ENCODE measurements around the gene RUFY1. TPM values are rescaled to one million over a fixed set of nuclear protein-coding genes. Genes with fewer than 3 reads are reported as not detected.

RUFY1 gene
- total RNA-seq, 2 experiments from 2014 or later = 35.8 to 47.7 TPM

DNA sequence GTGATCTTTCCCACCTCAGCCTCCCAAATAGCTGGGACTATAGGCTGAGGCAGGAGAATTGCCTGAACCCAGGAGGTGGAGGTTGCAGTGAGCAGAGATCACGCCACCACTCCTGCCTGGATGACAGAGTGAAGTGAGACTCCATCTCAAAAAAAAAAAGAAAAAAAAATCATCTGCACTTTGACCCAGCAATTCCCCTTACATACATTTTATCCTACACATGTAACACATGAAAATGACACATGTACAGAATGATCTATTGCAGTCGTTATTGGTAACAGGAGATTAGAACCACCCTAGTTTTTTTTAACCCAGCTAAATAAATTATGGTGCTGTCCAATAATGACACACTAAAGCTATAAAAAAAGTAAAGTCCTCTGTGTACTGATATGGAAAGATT, 14.2 kb downstream of the RUFY1 start:
- TF ChIP-seq, protein P1, sequence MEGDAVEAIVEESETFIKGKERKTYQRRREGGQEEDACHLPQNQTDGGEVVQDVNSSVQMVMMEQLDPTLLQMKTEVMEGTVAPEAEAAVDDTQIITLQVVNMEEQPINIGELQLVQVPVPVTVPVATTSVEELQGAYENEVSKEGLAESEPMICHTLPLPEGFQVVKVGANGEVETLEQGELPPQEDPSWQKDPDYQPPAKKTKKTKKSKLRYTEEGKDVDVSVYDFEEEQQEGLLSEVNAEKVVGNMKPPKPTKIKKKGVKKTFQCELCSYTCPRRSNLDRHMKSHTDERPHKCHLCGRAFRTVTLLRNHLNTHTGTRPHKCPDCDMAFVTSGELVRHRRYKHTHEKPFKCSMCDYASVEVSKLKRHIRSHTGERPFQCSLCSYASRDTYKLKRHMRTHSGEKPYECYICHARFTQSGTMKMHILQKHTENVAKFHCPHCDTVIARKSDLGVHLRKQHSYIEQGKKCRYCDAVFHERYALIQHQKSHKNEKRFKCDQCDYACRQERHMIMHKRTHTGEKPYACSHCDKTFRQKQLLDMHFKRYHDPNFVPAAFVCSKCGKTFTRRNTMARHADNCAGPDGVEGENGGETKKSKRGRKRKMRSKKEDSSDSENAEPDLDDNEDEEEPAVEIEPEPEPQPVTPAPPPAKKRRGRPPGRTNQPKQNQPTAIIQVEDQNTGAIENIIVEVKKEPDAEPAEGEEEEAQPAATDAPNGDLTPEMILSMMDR (conservative IDR thresholded peaks at IDR 0.05; ENCODE audit: low read length) = no peak
- TF ChIP-seq EZH2phosphoT487 (IDR thresholded peaks at IDR 0.05; ENCODE audit: borderline replicate concordance, low read depth, low read length) = no peak
- Histone ChIP-seq H4K20me1 (ENCODE audit: insufficient read depth, low read length) (no peaks in the 10 kb centered on the region), H3K4me3 (ENCODE audit: low read depth, low read length, poor library complexity, severe bottlenecking) (no peak overlapping the region), H2AFZ (ENCODE audit: low read length) (no peak overlapping the region), H3K36me3 (ENCODE audit: insufficient read depth, low read length) (peaks cover 79% of the 10 kb centered on the region), H3K27ac (ENCODE audit: low read depth, low read length, poor library complexity, severe bottlenecking) (no peak overlapping the region), H3K9me2 (ENCODE audit: insufficient read depth, low read length) (no peaks in the 10 kb centered on the region), H3K9me3 (ENCODE audit: low read length) (no peaks in the 10 kb centered on the region), H3K4me1 (ENCODE audit: insufficient read depth, low read length, poor library complexity, severe bottlenecking) (peaks cover 7% of the 10 kb centered on the region), H3K4me2 (ENCODE audit: low read length) (no peak overlapping the region), H3K79me2 (ENCODE audit: insufficient read depth, low read depth, low read length) (peaks cover 4% of the 10 kb centered on the region; the same call in 1 of the 2 replicates)
- no peak for DNase-seq (ENCODE audit: low spot score)
- ChIA-PET CTCF (ENCODE audit: unreplicated experiment) (no interaction called here), POLR2A (interaction anchor here (0.7 kb wide), 1 partner anchor 51 kb away, joined by 4 read pairs; no protein-coding TSS in a partner anchor)
- BruUV-seq (replicated peaks) = no TSS peak
- intact Hi-C loops (cut with micrococcal nuclease; ENCODE audit: unreplicated experiment) = no loop called here

DNA sequence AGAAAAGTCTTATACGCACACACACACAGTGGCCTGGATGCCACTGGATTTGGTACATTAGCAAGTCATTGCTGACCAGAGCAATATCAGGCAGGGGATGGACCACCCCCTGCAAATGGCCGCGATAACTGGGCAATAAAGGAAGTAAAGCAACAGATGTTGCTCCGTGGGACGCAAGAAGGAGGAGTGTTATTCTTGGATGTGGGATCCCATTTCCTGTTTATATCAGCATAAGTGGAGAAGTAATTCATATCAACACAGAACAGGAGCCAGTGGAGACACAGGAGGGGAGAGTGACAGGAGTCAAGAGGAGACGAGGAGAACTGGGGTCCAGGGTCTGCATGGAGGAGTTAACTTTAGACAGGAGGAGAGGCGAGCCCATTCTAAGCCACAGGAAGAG, 18.4 kb downstream of the RUFY1 start:
- H3K79me2 ChIP-seq (ENCODE audit: insufficient read depth, low read depth, low read length) = no peaks in the 10 kb centered on the region
- DNase-seq (ENCODE audit: low spot score) = no peak
- TF ChIP-seq EZH2phosphoT487 (IDR thresholded peaks at IDR 0.05; ENCODE audit: borderline replicate concordance, low read depth, low read length) = no peak
- TF ChIP-seq, protein P1 (conservative IDR thresholded peaks at IDR 0.05; ENCODE audit: low read length) = no peak
- no peaks in the 10 kb centered on the region for H3K9me2 ChIP-seq (ENCODE audit: insufficient read depth, low read length)
- intact Hi-C loops (cut with micrococcal nuclease; ENCODE audit: unreplicated experiment) = no loop called here
- H2AFZ ChIP-seq (ENCODE audit: low read length) = no peak overlapping the region
- BruUV-seq (replicated peaks) = no TSS peak
- H3K9me3 ChIP-seq (ENCODE audit: low read length) = no peaks in the 10 kb centered on the region
- no peak overlapping the region for H3K4me2 ChIP-seq (ENCODE audit: low read length)
- ChIA-PET CTCF (ENCODE audit: unreplicated experiment) (no interaction called here), POLR2A (no interaction called here)
- H3K36me3 ChIP-seq (ENCODE audit: insufficient read depth, low read length) = peaks cover 89% of the 10 kb centered on the region
- no peak overlapping the region for H3K27ac ChIP-seq (ENCODE audit: low read depth, low read length, poor library complexity, severe bottlenecking)
- no peaks in the 10 kb centered on the region for H4K20me1 ChIP-seq (ENCODE audit: insufficient read depth, low read length)
- H3K4me1 ChIP-seq (ENCODE audit: insufficient read depth, low read length, poor library complexity, severe bottlenecking) = no peaks in the 10 kb centered on the region
- no peak overlapping the region for H3K4me3 ChIP-seq (ENCODE audit: low read depth, low read length, poor library complexity, severe bottlenecking)

DNA sequence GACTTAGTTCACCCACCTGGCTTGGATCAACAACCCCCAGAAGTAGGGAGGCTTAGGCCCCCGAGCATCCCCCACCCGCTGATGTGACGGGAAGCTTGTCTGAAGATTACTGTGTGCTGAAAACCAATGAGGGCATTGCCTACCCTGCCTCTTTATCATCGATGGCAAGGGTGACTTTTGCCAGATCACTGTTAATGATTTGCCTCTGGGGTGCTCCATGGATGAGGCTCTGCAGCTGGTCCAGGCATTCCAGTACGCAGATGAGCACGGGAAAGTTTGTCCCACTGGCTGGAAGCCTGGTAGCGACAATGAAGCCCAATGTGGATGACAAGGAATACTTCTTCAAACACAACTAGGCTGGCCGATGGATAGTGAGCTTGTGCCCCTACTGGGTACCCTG, 22.0 kb downstream of the RUFY1 start:
- POLR2A ChIA-PET = no interaction called here
- Histone ChIP-seq H3K36me3 (ENCODE audit: insufficient read depth, low read length) (peaks cover 79% of the 10 kb centered on the region), H3K4me3 (ENCODE audit: low read depth, low read length, poor library complexity, severe bottlenecking) (no peak overlapping the region), H3K4me2 (ENCODE audit: low read length) (no peak overlapping the region), H3K9me3 (ENCODE audit: low read length) (no peaks in the 10 kb centered on the region), H4K20me1 (ENCODE audit: insufficient read depth, low read length) (no peaks in the 10 kb centered on the region), H3K79me2 (ENCODE audit: insufficient read depth, low read depth, low read length) (no peaks in the 10 kb centered on the region), H3K27ac (ENCODE audit: low read depth, low read length, poor library complexity, severe bottlenecking) (no peak overlapping the region), H2AFZ (ENCODE audit: low read length) (no peak overlapping the region), H3K4me1 (ENCODE audit: insufficient read depth, low read length, poor library complexity, severe bottlenecking) (no peaks in the 10 kb centered on the region), H3K9me2 (ENCODE audit: insufficient read depth, low read length) (no peaks in the 10 kb centered on the region)
- CTCF ChIA-PET (ENCODE audit: unreplicated experiment) = no interaction called here
- intact Hi-C loops (cut with micrococcal nuclease; ENCODE audit: unreplicated experiment) = no loop called here
- BruUV-seq (replicated peaks) = no TSS peak
- no peak for TF ChIP-seq EZH2phosphoT487 (IDR thresholded peaks at IDR 0.05; ENCODE audit: borderline replicate concordance, low read depth, low read length)
- TF ChIP-seq, protein P1 (conservative IDR thresholded peaks at IDR 0.05; ENCODE audit: low read length) = no peak
- DNase-seq (ENCODE audit: low spot score) = no peak

Measured in OCI-LY7 (cell line).